HFF-Myc (cell line): ENCODE measurements around the gene PAN3.

Experiments used
- DNase-seq: peaks from one replicate; pipeline ENCODE4 v3.0.0-alpha.2; 2011; ENCODE audit warnings: low read depth; ENCODE audit errors: extremely low read depth
- H3K4me3 ChIP-seq: replicated peaks from 2 replicates; pipeline ENCODE4 v1.5.1; 2011; ENCODE audit warnings: low read depth, mild to moderate bottlenecking, control low read depth, low read length
- TF ChIP-seq, protein P1 (sequence below): IDR thresholded peaks from 2 replicates; pipeline ENCODE4 v1.5.1; 2012; ENCODE audit warnings: mild to moderate bottlenecking, low read depth, low read length, control low read depth; ENCODE audit errors: missing control alignments

Gene PAN3

DNA sequence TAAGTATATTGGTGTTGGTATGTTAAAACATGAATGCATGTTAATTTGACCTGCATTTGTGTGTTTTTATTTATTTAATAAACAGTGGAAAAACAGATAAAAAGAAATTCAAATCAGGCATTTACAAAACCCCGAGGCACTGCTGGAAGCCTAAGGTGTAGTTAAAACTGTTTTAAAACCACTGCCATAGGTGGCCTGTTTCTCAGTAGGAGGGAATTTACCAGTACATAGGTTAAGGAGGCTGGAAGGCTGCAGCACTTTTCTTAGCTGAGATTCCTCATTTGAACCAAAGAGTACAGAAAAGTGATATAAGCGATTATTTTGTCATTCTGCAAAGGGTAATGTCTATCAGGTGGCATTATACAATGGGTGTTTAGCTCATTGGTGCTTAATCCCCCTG is 99.6 kb downstream of the PAN3 start:
- no peak overlapping the region for H3K4me3 ChIP-seq
- TF ChIP-seq, protein P1, sequence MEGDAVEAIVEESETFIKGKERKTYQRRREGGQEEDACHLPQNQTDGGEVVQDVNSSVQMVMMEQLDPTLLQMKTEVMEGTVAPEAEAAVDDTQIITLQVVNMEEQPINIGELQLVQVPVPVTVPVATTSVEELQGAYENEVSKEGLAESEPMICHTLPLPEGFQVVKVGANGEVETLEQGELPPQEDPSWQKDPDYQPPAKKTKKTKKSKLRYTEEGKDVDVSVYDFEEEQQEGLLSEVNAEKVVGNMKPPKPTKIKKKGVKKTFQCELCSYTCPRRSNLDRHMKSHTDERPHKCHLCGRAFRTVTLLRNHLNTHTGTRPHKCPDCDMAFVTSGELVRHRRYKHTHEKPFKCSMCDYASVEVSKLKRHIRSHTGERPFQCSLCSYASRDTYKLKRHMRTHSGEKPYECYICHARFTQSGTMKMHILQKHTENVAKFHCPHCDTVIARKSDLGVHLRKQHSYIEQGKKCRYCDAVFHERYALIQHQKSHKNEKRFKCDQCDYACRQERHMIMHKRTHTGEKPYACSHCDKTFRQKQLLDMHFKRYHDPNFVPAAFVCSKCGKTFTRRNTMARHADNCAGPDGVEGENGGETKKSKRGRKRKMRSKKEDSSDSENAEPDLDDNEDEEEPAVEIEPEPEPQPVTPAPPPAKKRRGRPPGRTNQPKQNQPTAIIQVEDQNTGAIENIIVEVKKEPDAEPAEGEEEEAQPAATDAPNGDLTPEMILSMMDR: no peak
- DNase-seq: no peak

- DNase-seq: no peak
- TF ChIP-seq, protein P1: no peak
Measured at GRCh38 chr13:28239374-28239773, 101.0 kb downstream of the PAN3 start.

DNA sequence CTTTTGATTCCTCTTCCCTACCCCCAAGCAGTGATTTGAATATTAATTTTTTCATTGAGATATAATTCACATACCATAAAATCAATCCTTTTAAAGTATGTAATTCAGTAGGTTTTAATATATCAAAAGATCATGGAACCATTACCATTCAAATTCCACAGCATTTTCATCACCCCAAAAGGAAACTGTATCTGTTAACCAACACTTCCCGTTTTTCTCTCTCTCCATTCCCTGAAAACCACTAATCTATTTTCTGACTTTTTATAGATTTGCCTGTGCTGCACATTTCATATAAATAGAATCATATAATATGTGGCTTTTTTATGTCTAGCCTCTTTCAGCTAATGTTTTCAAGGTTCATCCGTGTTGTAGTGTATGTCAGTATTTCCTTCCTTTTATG is 107.1 kb downstream of the PAN3 start:
- no peak for DNase-seq
- H3K4me3 ChIP-seq: no peak overlapping the region
- TF ChIP-seq, protein P1: no peak

More at GRCh38 chr13:28239374-28239773, 101.0 kb downstream of the PAN3 start:
- H3K4me3 ChIP-seq: no peak overlapping the region

GRCh38 chr13:28246891-28247290 is 108.5 kb downstream of the PAN3 start:
- DNase-seq: no peak
- TF ChIP-seq, protein P1: no peak
- no peak overlapping the region for H3K4me3 ChIP-seq

GRCh38 chr13:28248080-28248479 is 109.7 kb downstream of the PAN3 start:
- TF ChIP-seq, protein P1: no peak
- DNase-seq: no peak
- no peak overlapping the region for H3K4me3 ChIP-seq

- no peak overlapping the region for H3K4me3 ChIP-seq
- no peak for DNase-seq
- TF ChIP-seq, protein P1: no peak
Measured at GRCh38 chr13:28250542-28250941, 112.2 kb downstream of the PAN3 start.

DNA sequence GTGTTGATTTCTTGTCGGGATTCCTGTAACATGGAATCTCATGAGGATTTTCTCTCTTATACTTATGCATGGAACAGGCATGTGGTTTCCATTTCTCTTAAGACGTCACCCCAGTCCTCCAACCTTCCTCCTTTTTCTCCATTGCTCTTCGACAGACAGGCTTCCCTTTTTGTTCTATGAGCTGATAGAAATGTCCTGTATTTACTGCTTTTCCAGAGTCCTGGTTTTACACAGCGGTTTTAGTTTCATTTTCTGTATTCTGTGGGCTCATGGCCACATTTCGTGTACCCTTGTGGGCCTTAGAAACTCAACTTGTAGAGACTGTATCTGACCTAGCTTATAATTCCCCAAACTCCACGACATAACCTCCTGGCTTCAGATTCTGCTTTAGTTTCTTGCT is 113.1 kb downstream of the PAN3 start:
- no peak for DNase-seq
- TF ChIP-seq, protein P1: no peak
- H3K4me3 ChIP-seq: no peak overlapping the region
